IMR-90 (cell line): ENCODE results near the gene RASGRF2. TPM values are rescaled to one million over a fixed set of nuclear protein-coding genes. Genes with fewer than 3 reads are reported as not detected.

Experiments
- ATAC-seq: fragments of 200-7000 bp; cut with Tn5 transposase; 2 replicates; pipeline ENCODE4 v1.9.1; 2020; ENCODE audit warnings: low read depth, mild to moderate bottlenecking, moderate library complexity
- BruUV-seq: library from RNA; stranded (reverse); fragments of 400-500 nt; replicated peaks from 2 replicates; lab custom pipeline; 2021; lab: Mats Ljungman, UMichigan
- CTCF ChIA-PET: fragments of 300-600 bp; formaldehyde crosslinking; extraction: SDS; loops from one replicate; lab custom pipeline; 2021; ENCODE audit warnings: antibody characterized with exemption; lab: Yijun Ruan, JAX
- POLR2A ChIA-PET: fragments of 300-600 bp; sonication (Branson Sonifier 250); formaldehyde crosslinking; loops from one replicate; lab custom pipeline; 2022; ENCODE audit warnings: antibody characterized with exemption; ENCODE audit not compliant: unreplicated experiment; lab: Charles Lee
- DNase-seq: peaks from one replicate; pipeline ENCODE4 v3.0.0; 2013
- H2AFZ ChIP-seq: replicated peaks from 2 replicates; pipeline ENCODE3; 2013; ENCODE audit warnings: low read length, mild to moderate bottlenecking; ENCODE audit not compliant: poor library complexity
- H2AK5ac ChIP-seq: 2 replicates; pipeline ENCODE4 v1.6.1; 2013; ENCODE audit warnings: low read depth, low read length, inconsistent platforms
- H2AK9ac ChIP-seq: replicated peaks from 2 replicates; pipeline ENCODE3; 2013; ENCODE audit warnings: mild to moderate bottlenecking, low read depth, low read length, moderate library complexity; ENCODE audit not compliant: poor library complexity
- H2BK120ac ChIP-seq: 2 replicates; pipeline ENCODE4 v1.6.1; 2013; ENCODE audit warnings: low read depth, low read length, inconsistent platforms
- H2BK15ac ChIP-seq: 3 replicates; pipeline ENCODE4 v1.6.1; 2013; ENCODE audit warnings: low read depth, low read length, inconsistent platforms
- H2BK20ac ChIP-seq: 2 replicates; pipeline ENCODE4 v1.6.1; 2013; ENCODE audit warnings: low read depth, mild to moderate bottlenecking, inconsistent platforms, low read length, moderate library complexity
- H2BK5ac ChIP-seq: 2 replicates; pipeline ENCODE4 v1.6.1; 2013; ENCODE audit warnings: mild to moderate bottlenecking, low read depth, low read length, inconsistent platforms; ENCODE audit not compliant: poor library complexity, severe bottlenecking
- H3K14ac ChIP-seq: replicated peaks from 2 replicates; pipeline ENCODE4 v1.6.1; 2013; ENCODE audit warnings: low read depth, low read length, inconsistent platforms
- H3K18ac ChIP-seq: 2 replicates; pipeline ENCODE4 v1.6.1; 2013; ENCODE audit warnings: low read depth, low read length, control low read depth
- H3K23ac ChIP-seq: 2 replicates; pipeline ENCODE4 v1.6.1; 2013; ENCODE audit warnings: low read depth, low read length, inconsistent platforms
- H3K27ac ChIP-seq: 2 replicates; pipeline ENCODE4 v1.5.1; 2013; ENCODE audit warnings: mild to moderate bottlenecking, control low read depth, low read length; ENCODE audit not compliant: insufficient read depth
- H3K27me3 ChIP-seq: 2 replicates; pipeline ENCODE4 v1.6.1; 2013; ENCODE audit warnings: low read length; ENCODE audit not compliant: control insufficient read depth, insufficient read depth
- H3K36me3 ChIP-seq: 2 replicates; pipeline ENCODE4 v1.6.1; 2013; ENCODE audit warnings: low read length, mixed read lengths; ENCODE audit not compliant: control insufficient read depth, insufficient read depth
- H3K4ac ChIP-seq: 2 replicates; pipeline ENCODE4 v1.6.1; 2013; ENCODE audit warnings: low read depth, low read length, inconsistent platforms
- H3K4me1 ChIP-seq: 2 replicates; pipeline ENCODE4 v1.6.1; 2013; ENCODE audit warnings: low read length, mixed read lengths; ENCODE audit not compliant: control insufficient read depth, insufficient read depth
- H3K4me2 ChIP-seq: 2 replicates; pipeline ENCODE4 v1.6.1; 2013; ENCODE audit warnings: low read depth, mild to moderate bottlenecking, control low read depth, low read length, moderate library complexity
- H3K4me3 ChIP-seq: 2 replicates; pipeline ENCODE4 v1.5.1; 2013; ENCODE audit warnings: low read depth, mild to moderate bottlenecking, control low read depth, low read length, moderate library complexity; ENCODE audit not compliant: insufficient read depth
- H3K56ac ChIP-seq: 2 replicates; pipeline ENCODE4 v1.6.1; 2013; ENCODE audit warnings: low read length, inconsistent platforms; ENCODE audit not compliant: insufficient read depth; ENCODE audit errors: extremely low read depth
- H3K79me1 ChIP-seq, 2 experiments: 2 replicates each; pipeline ENCODE4 v1.6.1; 2013; ENCODE audit warnings: low read length in 2 of 2, inconsistent platforms in 1 of 2, low read depth in 1 of 2
- H3K9ac ChIP-seq: 2 replicates; pipeline ENCODE4 v1.6.1; 2013; ENCODE audit warnings: low read depth, low read length, control low read depth
- H3K9me1 ChIP-seq: 2 replicates; pipeline ENCODE4 v1.6.1; 2013; ENCODE audit warnings: low read length, inconsistent platforms; ENCODE audit not compliant: insufficient read depth
- H3K9me3 ChIP-seq: 2 replicates; pipeline ENCODE4 v1.6.1; 2013; ENCODE audit warnings: low read length; ENCODE audit not compliant: control insufficient read depth, insufficient read depth
- H4K20me1 ChIP-seq: 2 replicates; pipeline ENCODE4 v1.6.1; 2013; ENCODE audit warnings: low read length, inconsistent platforms; ENCODE audit not compliant: insufficient read depth
- H4K5ac ChIP-seq: 2 replicates; pipeline ENCODE4 v1.6.1; 2013; ENCODE audit warnings: mild to moderate bottlenecking, low read depth, low read length, control low read depth
- H4K8ac ChIP-seq, 2 experiments: 2 replicates each; pipeline ENCODE4 v1.6.1; 2013; ENCODE audit warnings: low read depth in 2 of 2, low read length in 2 of 2, control low read depth in 1 of 2, inconsistent platforms in 1 of 2
- H4K91ac ChIP-seq: 2 replicates; pipeline ENCODE4 v1.6.1; 2013; ENCODE audit warnings: low read depth, low read length, inconsistent platforms; ENCODE audit not compliant: insufficient read depth
- ELK1 ChIP-seq: fragments of 150-350 bp; IDR thresholded peaks from 2 replicates; pipeline ENCODE4 v1.6.1; 2016; ENCODE audit warnings: low read depth, mild to moderate bottlenecking, low read length, moderate library complexity, borderline replicate concordance
- MAFK ChIP-seq: IDR thresholded peaks from 2 replicates; pipeline ENCODE4 v1.6.1; 2012; ENCODE audit warnings: low read depth, low read length, improper control_type of control experiment
- MXI1 ChIP-seq: IDR thresholded peaks from 2 replicates; pipeline ENCODE4 v1.6.1; 2012; ENCODE audit warnings: low read depth, mild to moderate bottlenecking, low read length, moderate library complexity, borderline replicate concordance
- USF2 ChIP-seq: fragments of 150-350 bp; IDR thresholded peaks from 2 replicates; pipeline ENCODE4 v1.6.1; 2017; ENCODE audit warnings: mild to moderate bottlenecking, antibody characterized with exemption, low read length, low read depth
- WGBS, 2 experiments: methylation state at CpG; one replicate each; pipeline versions ENCODE4 v1.1.5 to v1.1.7; 2013; ENCODE audit warnings: missing lambda C conversion rate in 2 of 2; ENCODE audit not compliant: insufficient read length in 1 of 2; ENCODE audit errors: extremely low coverage in 2 of 2; 5-methylcytosine and 5-hydroxymethylcytosine counted together
- dilution Hi-C: fragments of 300-500 bp; cut with HindIII; formaldehyde crosslinking; loops from one replicate; pipeline ENCODE4 v1.14.3; 2018; ENCODE audit warnings: low sequenced_read_pairs; ENCODE audit not compliant: unreplicated experiment
- in situ Hi-C: fragments of 300-500 bp; cut with MboI; formaldehyde crosslinking; loops from 3 replicates; pipeline ENCODE4 v1.14.3; 2019; ENCODE audit warnings: low sequenced_read_pairs, inconsistent platforms, mixed read lengths
- intact Hi-C: fragments of 100-400 bp; cut with micrococcal nuclease; formaldehyde crosslinking; loops from 2 replicates; pipeline ENCODE4 v1.10.0; 2022
- polyA plus RNA-seq, 3 experiments: library from polyadenylated mRNA; depleted of rRNA; stranded (reverse); fragments of >200 nt; gene quantifications; 2 replicates each; pipeline ENCODE4 v1.2.3, GENCODE V29; 2012; ENCODE audit warnings: low replicate concordance in 1 of 3
- total RNA-seq: library from RNA; depleted of rRNA; stranded (reverse); fragments of >200 nt; gene quantifications from 2 replicates; pipeline ENCODE4 v1.2.3, GENCODE V29; 2012

RASGRF2 gene
- total and polyA plus RNA-seq, 2 of the 4 experiments (the other 2 are of a cell fraction): 2.9 to 5.0 TPM

DNA sequence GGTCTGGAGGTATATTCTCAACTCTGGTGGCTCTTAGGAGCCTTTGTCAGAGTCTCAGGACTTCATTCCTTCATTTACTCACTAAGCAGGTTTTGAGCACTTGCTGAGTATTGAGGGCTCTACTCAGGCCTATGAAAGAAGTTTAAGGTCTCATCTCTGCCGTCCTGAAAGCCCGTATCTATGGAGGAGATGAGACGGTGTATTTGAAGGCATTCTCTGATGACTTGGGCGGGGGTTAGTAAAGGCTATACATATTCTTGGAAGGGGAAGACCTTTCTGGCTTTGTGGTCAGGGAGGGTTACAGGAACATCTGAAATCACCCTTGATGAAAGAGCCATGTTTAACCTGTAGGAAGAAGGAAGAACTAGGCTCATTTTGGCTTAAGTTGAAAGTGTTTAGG is 21.9 kb downstream of the RASGRF2 start:
- ATAC-seq: no peak
- H3K9ac ChIP-seq: no peak overlapping the region
- no peaks in the 10 kb centered on the region for H3K27me3 ChIP-seq
- TF ChIP-seq ELK1 (no peak), MXI1 (no peak), USF2 (no peak), MAFK (no peak)
- no peak overlapping the region for H4K5ac ChIP-seq
- H3K23ac ChIP-seq: no peak overlapping the region
- no peak overlapping the region for H2AK9ac ChIP-seq
- in situ Hi-C loops: no loop called here
- H3K4me2 ChIP-seq: no peak overlapping the region
- intact Hi-C loops: no loop called here
- H3K4me1 ChIP-seq: peaks cover 2% of the 10 kb centered on the region
- no peak overlapping the region for H4K8ac ChIP-seq
- CTCF ChIA-PET: no interaction called here
- no peak overlapping the region for H2AFZ ChIP-seq
- POLR2A ChIA-PET: no interaction called here
- H3K27ac ChIP-seq: no peak overlapping the region
- peaks cover 4% of the 10 kb centered on the region for H3K9me1 ChIP-seq
- peaks cover 3% of the 10 kb centered on the region; the same call in 1 of the 2 replicates for H4K20me1 ChIP-seq
- no peak overlapping the region for H3K18ac ChIP-seq
- H3K4ac ChIP-seq: no peak overlapping the region
- no peak overlapping the region for H3K56ac ChIP-seq
- H3K4me3 ChIP-seq: no peak overlapping the region
- H3K36me3 ChIP-seq: no peaks in the 10 kb centered on the region
- no peak overlapping the region for H2BK120ac ChIP-seq
- H2BK15ac ChIP-seq: no peak overlapping the region
- no peaks in the 10 kb centered on the region for H3K9me3 ChIP-seq
- H3K79me1 ChIP-seq: peaks cover 26 to 57% of the 10 kb centered on the region in 2 experiments; a peak in 3 of 4 replicates
- H2AK5ac ChIP-seq: no peak overlapping the region
- H4K91ac ChIP-seq: no peak overlapping the region
- DNase-seq: no peak
- BruUV-seq: no TSS peak
- WGBS, 2 experiments: no CpG with 5 or more reads among the region's 4 CpGs
- no peak overlapping the region for H2BK5ac ChIP-seq
- no peak overlapping the region for H2BK20ac ChIP-seq
- no peak overlapping the region for H3K14ac ChIP-seq
- dilution Hi-C loops: no loop called here
